ENCODE measurements around the gene CLCF1. TPM values are rescaled to one million over a fixed set of nuclear protein-coding genes. Genes with fewer than 3 reads are reported as not detected.

CLCF1 gene
- total and polyA plus RNA-seq, 5 donors from 2014 or later, result 0.10 to 3.0 (median 0.42) TPM

DNA sequence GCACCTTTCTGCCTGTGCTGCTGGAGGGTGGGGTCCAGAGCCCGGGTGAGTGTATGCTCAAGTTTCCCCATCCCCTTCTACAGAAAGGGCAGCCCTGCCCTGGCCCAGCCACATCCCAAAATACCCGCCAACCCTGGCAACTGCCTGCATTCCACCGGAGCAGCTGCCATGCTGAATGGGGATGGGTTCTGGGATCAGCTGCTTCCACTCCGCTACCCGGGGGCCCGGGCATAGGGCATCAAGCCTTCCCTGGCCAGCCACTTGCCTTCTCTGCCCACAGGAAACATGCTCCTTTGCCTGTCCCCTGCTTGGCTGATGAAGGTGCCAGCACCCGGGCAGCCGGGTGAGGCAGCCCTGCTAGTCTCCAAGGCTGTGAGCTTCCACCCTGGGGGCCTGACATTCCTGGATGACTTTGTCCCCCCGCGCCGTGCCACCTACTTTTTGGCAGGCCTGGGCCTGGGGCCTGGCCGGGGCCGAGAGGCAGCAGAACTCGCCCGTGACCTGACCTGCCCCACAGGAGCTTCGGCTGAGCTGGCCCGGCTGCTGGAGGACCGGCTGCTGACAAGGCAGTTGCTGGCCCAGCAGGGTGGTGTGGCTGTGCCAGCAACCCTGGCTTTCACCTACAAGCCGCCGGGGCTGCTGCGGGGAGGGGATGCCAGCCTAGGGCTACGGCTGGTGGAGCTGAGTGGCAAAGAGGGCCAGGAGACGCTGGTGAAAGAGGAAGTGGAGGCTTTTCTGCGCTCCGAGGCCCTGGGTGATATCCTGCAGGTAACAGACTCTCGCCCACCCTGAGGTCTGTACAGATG lies 45.3 kb upstream of the CLCF1 start:
- H3K9me3 Mint-ChIP-seq, result no peaks in the 10 kb centered on the region
- peaks cover 71% of the 10 kb centered on the region for H3K4me1 ChIP-seq (ENCODE audit: control insufficient read depth, insufficient read depth, low read length, poor library complexity, severe bottlenecking)
- peaks cover 4 to 72% (median 26%) of the 10 kb centered on the region in 4 donors for H3K4me1 Mint-ChIP-seq
- no peaks in the 10 kb centered on the region for H3K36me3 Mint-ChIP-seq
- no peaks in the 10 kb centered on the region for H3K27me3 Mint-ChIP-seq
- DNase-seq (peak in 2 of 3 donors; percentile 57 to 74), ATAC-seq (ENCODE audit: low read depth in 2 of 2) (peak in 1 of 2 donors; percentile 4)
- no peaks in the 10 kb centered on the region for H3K9me3 ChIP-seq (ENCODE audit: control insufficient read depth in 2 of 2, low read length in 2 of 2)
- peak overlapping the region; percentile 79 for H3K27ac ChIP-seq (ENCODE audit: insufficient read depth, low read length, poor library complexity, severe bottlenecking)
- peak overlapping the region; percentile 74 to 95 (median 93) for H3K27ac Mint-ChIP-seq
- H3K4me3 Mint-ChIP-seq, result peak overlapping the region; percentile 85 to 89 (median 88)
- H3K36me3 ChIP-seq (ENCODE audit: control insufficient read depth, insufficient read depth, low read length), result no peaks in the 10 kb centered on the region
- no peaks in the 10 kb centered on the region for H3K27me3 ChIP-seq (ENCODE audit: control insufficient read depth, insufficient read depth, low read length)
- H3K4me3 ChIP-seq (ENCODE audit: low read depth, low read length), result peak overlapping the region; percentile 32

GRCh38 chr11:67417425-67417824 lies 44.0 kb upstream of the CLCF1 start:
- no peaks in the 10 kb centered on the region for H3K27me3 ChIP-seq (ENCODE audit: control insufficient read depth, insufficient read depth, low read length)
- H3K9me3 ChIP-seq (ENCODE audit: control insufficient read depth in 2 of 2, low read length in 2 of 2), result no peaks in the 10 kb centered on the region
- Mint-ChIP-seq H3K36me3 (no peaks in the 10 kb centered on the region), H3K9me3 (no peaks in the 10 kb centered on the region), H3K27ac (peak overlapping the region; percentile 14 to 95 (median 87)), H3K4me1 (peaks cover 4 to 74% (median 33%) of the 10 kb centered on the region in 4 donors), H3K4me3 (peak overlapping the region in 3 of 4 donors; percentile 88 to 96 (median 93)), H3K27me3 (no peaks in the 10 kb centered on the region)
- H3K4me3 ChIP-seq (ENCODE audit: low read depth, low read length), result no peak overlapping the region
- ATAC-seq (ENCODE audit: low read depth in 2 of 2) (no peak), DNase-seq (no peak)
- H3K4me1 ChIP-seq (ENCODE audit: control insufficient read depth, insufficient read depth, low read length, poor library complexity, severe bottlenecking), result peaks cover 84% of the 10 kb centered on the region
- H3K36me3 ChIP-seq (ENCODE audit: control insufficient read depth, insufficient read depth, low read length), result no peaks in the 10 kb centered on the region
- H3K27ac ChIP-seq (ENCODE audit: insufficient read depth, low read length, poor library complexity, severe bottlenecking), result peak overlapping the region; percentile 79

DNA sequence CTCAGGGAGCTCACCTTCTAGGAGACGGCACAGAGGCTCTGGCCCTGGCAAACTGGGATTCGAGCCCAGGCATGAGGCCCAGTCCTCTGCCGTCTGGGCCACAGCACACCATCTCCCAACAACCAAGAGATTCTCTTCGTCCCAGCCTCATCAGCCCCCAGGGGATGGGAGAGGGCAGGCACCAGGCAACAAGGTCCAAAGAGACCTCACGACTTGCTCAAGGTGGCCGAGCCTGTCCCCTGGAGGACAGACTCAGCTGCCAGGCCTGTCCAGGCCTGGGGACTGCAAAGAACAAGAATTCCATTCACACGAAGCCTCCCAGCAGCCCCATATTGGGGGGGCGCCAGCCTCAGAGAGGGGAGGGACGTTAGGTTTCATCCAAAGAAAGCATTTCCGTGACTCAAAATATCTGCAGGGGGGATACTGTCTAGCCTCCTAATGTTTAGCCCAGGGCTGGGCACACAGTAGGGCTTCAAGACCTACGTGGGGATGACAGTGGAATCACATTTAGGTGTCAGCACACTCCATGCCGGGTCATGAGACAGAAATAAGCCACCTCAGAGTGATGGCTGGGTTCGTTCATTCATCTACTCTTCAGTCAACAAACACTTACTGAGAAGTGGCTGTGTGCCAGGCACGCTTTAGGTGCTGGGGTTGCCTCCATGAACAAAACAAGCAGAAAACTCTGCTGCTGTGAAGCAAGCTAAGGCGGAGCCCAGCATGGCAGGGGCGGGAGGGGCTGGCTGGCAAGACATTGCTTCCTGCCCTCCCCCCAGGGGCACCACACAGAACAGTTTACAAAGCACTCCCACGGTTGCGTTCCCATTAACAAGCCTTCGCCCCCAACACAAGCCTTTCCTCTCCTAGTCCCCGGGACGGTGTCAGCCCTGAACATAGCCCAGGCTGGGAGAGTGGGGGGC lies 43.3 kb upstream of the CLCF1 start:
- peak overlapping the region; percentile 59 for H3K4me3 ChIP-seq (ENCODE audit: low read depth, low read length)
- peak overlapping the region; percentile 95 to 100 (median 96) for H3K27ac Mint-ChIP-seq
- H3K27me3 Mint-ChIP-seq, result no peaks in the 10 kb centered on the region
- no peaks in the 10 kb centered on the region for H3K36me3 Mint-ChIP-seq
- H3K4me3 Mint-ChIP-seq, result peak overlapping the region; percentile 93 to 96 (median 94)
- DNase-seq (peak; percentile 72 to 97 (median 90)), ATAC-seq (ENCODE audit: low read depth in 2 of 2) (peak; percentile 68 to 72)
- H3K9me3 Mint-ChIP-seq, result no peaks in the 10 kb centered on the region
- H3K36me3 ChIP-seq (ENCODE audit: control insufficient read depth, insufficient read depth, low read length), result no peaks in the 10 kb centered on the region
- H3K4me1 Mint-ChIP-seq, result peaks cover 4 to 79% (median 37%) of the 10 kb centered on the region in 4 donors
- peak overlapping the region; percentile 79 for H3K27ac ChIP-seq (ENCODE audit: insufficient read depth, low read length, poor library complexity, severe bottlenecking)
- H3K4me1 ChIP-seq (ENCODE audit: control insufficient read depth, insufficient read depth, low read length, poor library complexity, severe bottlenecking), result peaks cover 89% of the 10 kb centered on the region
- no peaks in the 10 kb centered on the region for H3K9me3 ChIP-seq (ENCODE audit: control insufficient read depth in 2 of 2, low read length in 2 of 2)
- H3K27me3 ChIP-seq (ENCODE audit: control insufficient read depth, insufficient read depth, low read length), result no peaks in the 10 kb centered on the region

- H3K27ac Mint-ChIP-seq, result peak within 1 kb of the TSS; percentile 95 to 100 (median 96)
- peak within 1 kb of the TSS; percentile 59 for H3K4me3 ChIP-seq (ENCODE audit: low read depth, low read length)
- no peaks in the 10 kb centered on the region for H3K36me3 ChIP-seq (ENCODE audit: control insufficient read depth, insufficient read depth, low read length)
- peak within 1 kb of the TSS; percentile 93 to 96 (median 94) for H3K4me3 Mint-ChIP-seq
- no peak for DNase-seq
- H3K4me1 Mint-ChIP-seq, result peaks cover 4 to 85% (median 38%) of the 10 kb centered on the region in 4 donors
- H3K36me3 Mint-ChIP-seq, result no peaks in the 10 kb centered on the region
- H3K27me3 ChIP-seq (ENCODE audit: control insufficient read depth, insufficient read depth, low read length), result no peaks in the 10 kb centered on the region
- H3K27ac ChIP-seq (ENCODE audit: insufficient read depth, low read length, poor library complexity, severe bottlenecking), result peak within 1 kb of the TSS; percentile 79
- no peak for ATAC-seq (ENCODE audit: low read depth in 2 of 2)
- no peaks in the 10 kb centered on the region for H3K9me3 ChIP-seq (ENCODE audit: control insufficient read depth in 2 of 2, low read length in 2 of 2)
- peaks cover 93% of the 10 kb centered on the region for H3K4me1 ChIP-seq (ENCODE audit: control insufficient read depth, insufficient read depth, low read length, poor library complexity, severe bottlenecking)
- H3K9me3 Mint-ChIP-seq, result no peaks in the 10 kb centered on the region
- H3K27me3 Mint-ChIP-seq, result no peaks in the 10 kb centered on the region
Observed at GRCh38 chr11:67415501-67416304, 42.3 kb upstream of the CLCF1 start, which contains the start of gene CARNS1. Gene CARNS1 (plus strand): TSS chr11:67415678. CDS start chr11:67416200, 522 bp downstream.

- DNase-seq (no peak), ATAC-seq (ENCODE audit: low read depth in 2 of 2) (no peak)
- H3K27me3 ChIP-seq (ENCODE audit: control insufficient read depth, insufficient read depth, low read length), result no peaks in the 10 kb centered on the region
- H3K9me3 Mint-ChIP-seq, result no peaks in the 10 kb centered on the region
- peak overlapping the region; percentile 35 for H3K27ac ChIP-seq (ENCODE audit: insufficient read depth, low read length, poor library complexity, severe bottlenecking)
- no peak overlapping the region for H3K4me3 ChIP-seq (ENCODE audit: low read depth, low read length)
- H3K36me3 Mint-ChIP-seq, result peaks cover 6% of the 10 kb centered on the region
- H3K36me3 ChIP-seq (ENCODE audit: control insufficient read depth, insufficient read depth, low read length), result peaks cover 4% of the 10 kb centered on the region
- peaks cover 5 to 88% (median 36%) of the 10 kb centered on the region in 4 donors for H3K4me1 Mint-ChIP-seq
- peak overlapping the region; percentile 62 to 66 (median 65) for H3K27ac Mint-ChIP-seq
- no peaks in the 10 kb centered on the region for H3K27me3 Mint-ChIP-seq
- peak overlapping the region; percentile 12 to 97 (median 58) for H3K4me3 Mint-ChIP-seq
- H3K4me1 ChIP-seq (ENCODE audit: control insufficient read depth, insufficient read depth, low read length, poor library complexity, severe bottlenecking), result peaks cover 93% of the 10 kb centered on the region
- no peaks in the 10 kb centered on the region for H3K9me3 ChIP-seq (ENCODE audit: control insufficient read depth in 2 of 2, low read length in 2 of 2)
Observed at GRCh38 chr11:67413266-67413849, 40.0 kb upstream of the CLCF1 start.

DNA sequence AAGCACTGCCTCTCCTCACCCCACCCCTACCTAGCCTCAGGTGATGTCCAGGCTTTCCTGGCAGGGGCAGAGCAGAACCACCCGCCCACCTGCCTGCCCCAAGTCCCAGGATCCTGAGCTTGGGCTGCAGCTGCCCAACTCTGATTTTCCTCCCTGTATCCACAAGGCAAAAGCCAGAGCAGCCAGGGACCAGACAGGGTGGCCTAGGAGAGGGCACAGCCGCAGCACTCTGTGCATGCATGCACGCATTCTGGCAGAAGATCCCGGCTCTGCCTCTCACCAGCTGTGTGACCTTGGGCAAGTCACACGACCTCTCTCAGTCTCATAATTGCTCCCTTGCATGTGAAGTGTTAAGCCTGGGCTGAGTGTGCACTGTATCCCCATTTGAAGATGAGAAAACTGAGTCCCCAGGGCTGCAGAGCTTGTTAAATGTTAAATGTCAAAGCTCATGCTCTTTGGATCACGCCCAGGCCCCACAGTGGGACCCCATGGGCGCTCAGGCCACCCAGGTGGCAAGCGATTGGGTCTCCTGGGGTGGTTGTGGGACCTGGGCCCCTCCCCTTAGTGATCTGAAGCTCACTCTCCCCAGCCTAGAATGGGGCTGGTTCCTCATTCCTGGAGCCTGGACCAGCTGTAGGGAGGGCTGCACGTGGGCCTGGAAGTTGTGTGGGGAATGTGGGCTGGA lies 39.2 kb upstream of the CLCF1 start:
- no peak for DNase-seq
- H3K9me3 ChIP-seq (ENCODE audit: control insufficient read depth in 2 of 2, low read length in 2 of 2), result no peaks in the 10 kb centered on the region
- Mint-ChIP-seq H3K4me3 (peak overlapping the region; percentile 24 to 97 (median 64)), H3K36me3 (peaks cover 8% of the 10 kb centered on the region), H3K27me3 (no peaks in the 10 kb centered on the region), H3K9me3 (no peaks in the 10 kb centered on the region), H3K27ac (peak overlapping the region; percentile 65 to 95 (median 79)), H3K4me1 (peaks cover 12 to 88% (median 42%) of the 10 kb centered on the region in 4 donors)
- no peaks in the 10 kb centered on the region for H3K27me3 ChIP-seq (ENCODE audit: control insufficient read depth, insufficient read depth, low read length)
- H3K27ac ChIP-seq (ENCODE audit: insufficient read depth, low read length, poor library complexity, severe bottlenecking), result peak overlapping the region; percentile 35
- H3K36me3 ChIP-seq (ENCODE audit: control insufficient read depth, insufficient read depth, low read length), result peaks cover 7% of the 10 kb centered on the region
- H3K4me3 ChIP-seq (ENCODE audit: low read depth, low read length), result no peak overlapping the region
- ATAC-seq (ENCODE audit: low read depth in 2 of 2), result no peak
- H3K4me1 ChIP-seq (ENCODE audit: control insufficient read depth, insufficient read depth, low read length, poor library complexity, severe bottlenecking), result peaks cover 93% of the 10 kb centered on the region
